ENCODE data around the gene PER3. TPM values are rescaled to one million over a fixed set of nuclear protein-coding genes. Genes with fewer than 3 reads are reported as not detected.

Gene PER3
- total and polyA plus RNA-seq, 2 of the 4 experiments (the other 2 are of a cell fraction), result 3.4 to 4.2 TPM

DNA sequence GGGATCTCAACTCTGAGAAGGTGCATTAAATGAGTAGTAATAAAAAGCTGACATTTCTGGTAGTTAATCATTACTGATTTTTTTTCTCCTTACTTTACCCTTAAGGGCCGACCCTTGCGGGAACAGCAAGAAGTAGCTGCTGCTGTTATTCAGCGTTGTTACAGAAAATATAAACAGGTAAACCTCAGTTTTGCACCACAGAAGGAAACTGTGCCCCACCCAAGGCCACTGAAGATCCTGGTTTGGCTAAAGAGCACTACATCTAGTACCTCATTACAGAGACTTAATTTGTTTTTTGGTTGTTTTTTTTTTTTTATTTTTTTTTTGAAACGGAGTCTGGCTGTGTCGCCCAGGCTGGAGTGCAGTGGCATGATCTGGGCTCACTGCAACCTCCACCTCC is 36.5 kb upstream of the PER3 start:
- Histone ChIP-seq H4K91ac (ENCODE audit: insufficient read depth, low read depth, low read length) (no peak overlapping the region), H3K36me3 (ENCODE audit: control insufficient read depth, insufficient read depth, low read length) (no peaks in the 10 kb centered on the region), H4K5ac (ENCODE audit: low read depth, low read length) (no peak overlapping the region), H4K20me1 (ENCODE audit: insufficient read depth, low read length) (no peaks in the 10 kb centered on the region), H3K79me1 (ENCODE audit: low read depth in 1 of 2, low read length in 2 of 2) (no peaks in the 10 kb centered on the region), H3K4me2 (ENCODE audit: low read depth, low read length) (no peak overlapping the region), H4K8ac (ENCODE audit: low read depth in 2 of 2, low read length in 2 of 2) (no peak overlapping the region), H3K9me3 (ENCODE audit: control insufficient read depth, insufficient read depth, low read length) (no peaks in the 10 kb centered on the region), H3K4me3 (ENCODE audit: insufficient read depth, low read depth, low read length) (no peak overlapping the region), H2BK120ac (ENCODE audit: low read depth, low read length) (no peak overlapping the region), H3K14ac (replicated peaks; ENCODE audit: low read depth, low read length) (no peak overlapping the region), H3K56ac (ENCODE audit: extremely low read depth, insufficient read depth, low read length) (no peak overlapping the region), H2AK9ac (replicated peaks; ENCODE audit: low read depth, low read length, poor library complexity) (no peak overlapping the region), H2AK5ac (ENCODE audit: low read depth, low read length) (no peak overlapping the region), H2BK15ac (ENCODE audit: low read depth, low read length) (no peak overlapping the region), H3K9ac (ENCODE audit: low read depth, low read length) (no peak overlapping the region), H3K23ac (ENCODE audit: low read depth, low read length) (no peak overlapping the region), H3K9me1 (ENCODE audit: insufficient read depth, low read length) (no peaks in the 10 kb centered on the region), H2BK20ac (ENCODE audit: low read depth, low read length) (no peak overlapping the region), H3K4ac (ENCODE audit: low read depth, low read length) (no peak overlapping the region), H3K27ac (ENCODE audit: insufficient read depth, low read length) (no peak overlapping the region), H3K18ac (ENCODE audit: low read depth, low read length) (no peak overlapping the region), H2BK5ac (ENCODE audit: low read depth, low read length, poor library complexity, severe bottlenecking) (no peak overlapping the region), H3K27me3 (ENCODE audit: control insufficient read depth, insufficient read depth, low read length) (peaks cover 12% of the 10 kb centered on the region), H2AFZ (replicated peaks; ENCODE audit: low read length, poor library complexity) (no peak overlapping the region), H3K4me1 (ENCODE audit: control insufficient read depth, insufficient read depth, low read length) (peaks cover 4% of the 10 kb centered on the region; the same call in 1 of the 2 replicates)
- ATAC-seq (ENCODE audit: low read depth), result no peak
- POLR2A ChIA-PET (ENCODE audit: unreplicated experiment), result no interaction called here
- 100% methylated on average over 2 of the region's 5 CpGs; no CpG with 5 or more reads in 1 of the 2 experiments for WGBS, 2 experiments (ENCODE audit: extremely low coverage in 2 of 2, insufficient read length in 1 of 2)
- TF ChIP-seq MAZ (IDR thresholded peaks at IDR 0.05; ENCODE audit: borderline replicate concordance, low read depth, low read length) (no peak), POLR2A (IDR thresholded peaks at IDR 0.05; ENCODE audit: low read depth, low read length) (no peak), MAFK (IDR thresholded peaks at IDR 0.05; ENCODE audit: low read depth, low read length) (no peak), MXI1 (IDR thresholded peaks at IDR 0.05; ENCODE audit: borderline replicate concordance, low read depth, low read length) (no peak), CHD1 (IDR thresholded peaks at IDR 0.05; ENCODE audit: low read depth, low read length) (no peak), NFE2L2 (IDR thresholded peaks at IDR 0.05; ENCODE audit: low read depth, low read length) (no peak), BHLHE40 (IDR thresholded peaks at IDR 0.05; ENCODE audit: low read depth, low read length) (no peak), RFX5 (IDR thresholded peaks at IDR 0.05; ENCODE audit: low read depth, low read length) (no peak), RAD21 (IDR thresholded peaks at IDR 0.05; ENCODE audit: low read length) (no peak)
- TF ChIP-seq, protein P1, sequence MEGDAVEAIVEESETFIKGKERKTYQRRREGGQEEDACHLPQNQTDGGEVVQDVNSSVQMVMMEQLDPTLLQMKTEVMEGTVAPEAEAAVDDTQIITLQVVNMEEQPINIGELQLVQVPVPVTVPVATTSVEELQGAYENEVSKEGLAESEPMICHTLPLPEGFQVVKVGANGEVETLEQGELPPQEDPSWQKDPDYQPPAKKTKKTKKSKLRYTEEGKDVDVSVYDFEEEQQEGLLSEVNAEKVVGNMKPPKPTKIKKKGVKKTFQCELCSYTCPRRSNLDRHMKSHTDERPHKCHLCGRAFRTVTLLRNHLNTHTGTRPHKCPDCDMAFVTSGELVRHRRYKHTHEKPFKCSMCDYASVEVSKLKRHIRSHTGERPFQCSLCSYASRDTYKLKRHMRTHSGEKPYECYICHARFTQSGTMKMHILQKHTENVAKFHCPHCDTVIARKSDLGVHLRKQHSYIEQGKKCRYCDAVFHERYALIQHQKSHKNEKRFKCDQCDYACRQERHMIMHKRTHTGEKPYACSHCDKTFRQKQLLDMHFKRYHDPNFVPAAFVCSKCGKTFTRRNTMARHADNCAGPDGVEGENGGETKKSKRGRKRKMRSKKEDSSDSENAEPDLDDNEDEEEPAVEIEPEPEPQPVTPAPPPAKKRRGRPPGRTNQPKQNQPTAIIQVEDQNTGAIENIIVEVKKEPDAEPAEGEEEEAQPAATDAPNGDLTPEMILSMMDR (conservative IDR thresholded peaks at IDR 0.05; ENCODE audit: low read depth, low read length), result no peak
- TF ChIP-seq, protein P2, sequence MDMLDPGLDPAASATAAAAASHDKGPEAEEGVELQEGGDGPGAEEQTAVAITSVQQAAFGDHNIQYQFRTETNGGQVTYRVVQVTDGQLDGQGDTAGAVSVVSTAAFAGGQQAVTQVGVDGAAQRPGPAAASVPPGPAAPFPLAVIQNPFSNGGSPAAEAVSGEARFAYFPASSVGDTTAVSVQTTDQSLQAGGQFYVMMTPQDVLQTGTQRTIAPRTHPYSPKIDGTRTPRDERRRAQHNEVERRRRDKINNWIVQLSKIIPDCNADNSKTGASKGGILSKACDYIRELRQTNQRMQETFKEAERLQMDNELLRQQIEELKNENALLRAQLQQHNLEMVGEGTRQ (IDR thresholded peaks at IDR 0.05; ENCODE audit: low read depth, low read length), result no peak
- CTCF ChIA-PET, result interaction anchor here (3.1 kb wide), 1 partner anchor 80 kb away, joined by 15 read pairs; no protein-coding TSS in a partner anchor
- dilution Hi-C loops (cut with HindIII; ENCODE audit: low sequenced_read_pairs, unreplicated experiment), result no loop called here
- in situ Hi-C loops (cut with MboI; ENCODE audit: low sequenced_read_pairs), result no loop called here
- intact Hi-C loops (cut with micrococcal nuclease), result no loop called here
- DNase-seq, result no peak
- BruUV-seq (replicated peaks), result no TSS peak
